CD4-positive, alpha-beta T cell treated with Interferon gamma for 1 hour (primary cell): ENCODE measurements around the gene PTBP1.

Source experiments
- DNase-seq: peaks from one replicate; pipeline ENCODE4 v3.0.0-alpha.2; 2020

The PTBP1 gene

GRCh38 chr19:772730-773436 lies 24.4 kb upstream of the PTBP1 start:
- DNase-seq: no peak

GRCh38 chr19:776549-776948 lies 20.7 kb upstream of the PTBP1 start:
- DNase-seq: no peak

DNA sequence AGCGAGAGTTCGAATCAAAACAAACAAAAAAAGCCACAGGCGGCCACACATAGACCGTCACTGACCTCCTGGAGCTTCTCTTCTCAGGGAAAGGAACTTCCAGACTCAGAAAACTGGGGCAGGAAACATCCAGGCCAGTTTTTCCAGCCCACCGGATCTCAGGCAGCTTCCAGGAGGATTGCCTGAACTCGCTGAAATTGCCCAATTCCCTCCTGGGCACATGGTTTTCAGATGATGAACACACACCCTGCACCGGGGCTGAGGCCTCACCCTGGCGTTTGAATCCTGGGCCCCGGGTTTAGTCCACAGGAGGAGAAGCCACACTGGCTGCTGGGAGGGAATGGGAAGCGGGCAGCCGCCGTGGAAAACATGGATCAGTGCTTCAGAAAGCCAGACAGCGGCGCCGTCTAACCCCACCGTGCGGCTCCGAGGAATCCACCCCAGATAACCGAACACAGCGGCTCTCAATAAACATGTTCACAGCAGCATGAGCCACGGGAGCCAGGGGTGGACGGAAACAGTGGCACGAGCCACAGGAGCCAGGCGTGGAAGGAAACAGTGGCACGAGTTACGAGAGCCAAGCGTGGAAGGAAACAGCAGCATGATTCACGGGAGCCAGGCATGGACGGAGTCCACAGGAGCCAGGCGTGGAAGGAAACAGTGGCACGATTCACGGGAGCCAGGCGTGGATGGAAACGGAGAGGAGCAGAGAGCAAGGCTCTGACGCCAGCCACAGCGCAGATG lies 18.2 kb upstream of the PTBP1 start:
- DNase-seq: no peak

- no peak for DNase-seq
Observed at GRCh38 chr19:780935-781334, 16.3 kb upstream of the PTBP1 start.

DNA sequence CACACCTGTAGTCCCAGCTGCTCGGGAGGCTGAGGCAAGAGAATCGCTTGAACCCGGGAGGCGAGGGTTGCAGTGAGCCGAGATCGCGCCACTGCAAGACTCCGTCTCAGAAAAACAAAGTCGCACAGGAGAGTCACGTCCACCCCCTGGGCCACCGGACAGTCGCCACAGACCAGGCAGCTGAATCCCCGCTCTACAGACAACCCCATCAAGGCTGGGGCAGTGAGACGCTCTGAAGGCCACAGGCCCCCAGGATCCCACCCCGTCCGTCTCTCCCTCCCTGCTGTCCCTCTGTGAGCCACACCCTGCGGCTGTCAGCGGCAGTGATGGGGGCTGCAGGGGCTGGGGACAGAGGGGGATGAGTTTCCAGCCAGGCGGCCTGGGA lies 15.5 kb upstream of the PTBP1 start:
- DNase-seq: no peak

DNA sequence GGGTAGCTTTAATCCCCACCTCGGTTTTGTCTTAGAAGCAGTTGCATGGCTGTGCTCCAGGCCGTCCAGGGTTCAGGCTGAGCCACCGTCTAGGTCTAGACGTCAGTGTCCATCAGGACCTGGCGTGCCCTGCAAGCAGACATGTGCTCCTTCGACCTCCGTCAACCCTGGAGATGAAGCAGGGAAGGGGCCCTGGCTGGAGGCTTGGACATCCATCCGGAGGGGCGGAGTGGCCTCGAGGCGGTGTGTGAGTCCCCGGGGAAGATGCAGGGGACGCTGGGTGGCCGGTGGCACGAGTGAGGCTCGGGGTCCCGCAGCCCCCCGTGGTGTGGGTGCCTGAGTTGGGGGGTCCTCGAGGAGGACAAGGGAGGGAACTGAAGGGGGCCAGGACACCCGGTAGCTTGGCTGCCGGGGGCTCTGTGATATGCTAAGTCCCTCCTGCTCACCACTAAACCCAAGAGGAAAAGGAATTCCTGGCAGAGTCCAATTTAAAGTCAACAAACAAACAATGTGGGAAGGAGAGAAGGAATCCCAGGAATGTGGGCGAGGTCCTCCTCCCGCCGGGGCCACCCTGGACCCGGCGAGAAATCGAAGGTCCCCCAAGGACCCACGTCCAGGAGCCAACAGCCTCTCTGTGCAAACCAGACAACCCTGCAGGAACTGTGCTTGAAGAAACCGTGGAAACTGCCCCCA lies 14.9 kb upstream of the PTBP1 start:
- no peak for DNase-seq

DNA sequence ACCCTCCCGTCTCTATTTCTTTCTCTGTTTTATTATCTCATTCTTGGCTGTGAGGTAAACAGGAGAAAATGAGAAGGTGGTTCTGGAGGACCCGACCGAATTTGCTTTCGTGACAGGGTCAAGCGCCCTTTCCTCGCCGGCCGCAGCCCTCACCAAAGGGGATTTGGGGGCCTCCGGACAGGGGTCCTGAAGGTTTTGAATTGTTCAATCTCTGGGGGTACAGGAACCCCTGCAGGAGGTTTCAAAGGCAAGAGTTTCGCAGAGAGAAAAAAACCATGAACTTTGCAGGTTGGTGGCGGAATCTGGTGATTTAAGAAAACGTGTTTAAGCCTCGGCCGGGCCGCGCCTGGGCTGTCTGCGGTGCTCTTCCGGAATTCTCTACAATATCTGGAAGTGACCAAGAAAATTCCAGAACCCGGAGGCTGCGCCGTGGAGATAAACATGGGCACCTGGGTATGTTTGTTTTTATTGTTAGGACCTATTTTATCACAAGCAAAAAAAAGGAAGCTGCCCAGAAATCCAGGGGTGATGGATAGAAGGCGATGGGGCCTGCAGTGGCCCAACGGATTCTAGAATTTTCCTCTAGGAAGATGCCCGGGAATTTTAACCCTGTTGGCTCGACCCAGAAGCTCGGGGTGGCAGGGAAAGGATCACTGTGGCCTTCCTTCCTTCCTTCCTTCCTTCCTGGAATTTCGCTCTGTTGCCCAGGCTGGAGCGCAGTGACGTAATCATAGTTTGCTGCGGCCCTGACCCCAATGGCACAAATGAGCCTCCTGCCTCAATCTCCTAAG lies 14.2 kb upstream of the PTBP1 start:
- DNase-seq: no peak

DNA sequence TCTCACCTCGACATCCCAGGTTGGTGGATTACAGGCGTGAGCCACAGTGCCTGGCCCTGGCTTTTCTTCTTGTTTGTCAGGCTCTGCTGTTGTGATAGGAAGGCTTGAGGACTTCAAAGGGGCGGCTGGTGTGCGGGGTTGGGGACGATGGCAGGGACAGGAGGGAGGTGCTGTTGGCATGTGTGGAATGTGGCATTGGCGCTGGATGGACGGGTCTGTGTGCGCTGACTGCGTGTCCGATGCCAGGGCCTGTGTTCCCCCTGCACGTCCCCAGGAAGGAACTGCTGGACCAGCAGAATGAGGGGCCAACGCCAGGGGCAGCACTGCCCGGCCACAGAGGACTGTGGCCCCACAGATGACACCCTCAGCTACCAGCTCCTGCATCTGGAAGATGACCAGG lies 12.7 kb upstream of the PTBP1 start:
- DNase-seq: no peak

GRCh38 chr19:787536-787935 lies 9.7 kb upstream of the PTBP1 start:
- no peak for DNase-seq

DNA sequence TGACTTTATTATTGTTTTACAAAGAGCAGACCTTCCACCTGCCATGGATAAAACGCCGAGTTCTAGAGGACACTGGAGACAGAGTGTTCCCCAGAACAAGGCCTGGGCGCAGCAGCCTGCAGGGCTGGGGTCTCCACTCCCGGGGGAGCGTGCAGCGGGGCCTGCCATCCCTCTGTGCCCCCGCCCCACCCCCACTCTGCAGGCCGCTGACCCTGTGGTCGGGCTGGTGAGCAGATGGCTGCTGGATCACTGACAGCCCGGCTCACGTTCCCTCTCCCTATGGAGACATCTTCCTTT lies 8.6 kb upstream of the PTBP1 start:
- DNase-seq: no peak

DNA sequence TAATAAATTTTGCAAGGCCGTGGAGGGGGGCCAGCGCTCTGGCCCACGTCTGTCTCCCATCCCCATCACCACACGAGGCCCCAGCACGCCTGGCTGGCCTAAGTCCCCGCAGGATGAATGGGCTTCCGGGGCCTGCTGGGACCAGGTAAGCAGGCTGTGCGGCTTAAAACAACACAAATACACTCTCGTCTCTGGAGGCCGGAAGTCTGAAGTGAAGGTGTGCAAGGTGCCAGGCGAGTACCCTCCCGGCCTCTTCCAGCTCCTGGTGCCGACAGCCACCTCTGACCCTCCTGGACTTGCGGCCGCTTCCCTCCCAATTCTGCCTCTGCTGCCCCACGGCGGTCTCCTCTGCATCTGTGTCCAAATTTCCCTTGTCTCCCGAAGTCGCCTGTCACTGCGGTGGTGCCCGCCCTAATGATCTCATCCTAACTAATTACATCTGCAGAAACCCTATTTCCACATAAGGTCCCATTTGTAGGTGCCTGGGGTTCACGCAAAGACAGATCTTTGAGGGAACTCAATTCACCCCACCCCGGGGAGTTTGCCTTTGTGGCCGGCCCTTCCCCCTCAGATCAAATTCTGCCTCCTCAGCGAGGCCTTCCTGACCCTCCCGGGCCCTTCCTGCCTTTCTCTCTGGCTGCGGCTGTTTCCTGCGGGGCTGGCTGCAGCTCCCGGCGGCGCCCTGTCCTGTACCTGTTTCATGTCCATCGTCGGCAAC lies 8.1 kb upstream of the PTBP1 start:
- DNase-seq: peak; percentile 21

DNA sequence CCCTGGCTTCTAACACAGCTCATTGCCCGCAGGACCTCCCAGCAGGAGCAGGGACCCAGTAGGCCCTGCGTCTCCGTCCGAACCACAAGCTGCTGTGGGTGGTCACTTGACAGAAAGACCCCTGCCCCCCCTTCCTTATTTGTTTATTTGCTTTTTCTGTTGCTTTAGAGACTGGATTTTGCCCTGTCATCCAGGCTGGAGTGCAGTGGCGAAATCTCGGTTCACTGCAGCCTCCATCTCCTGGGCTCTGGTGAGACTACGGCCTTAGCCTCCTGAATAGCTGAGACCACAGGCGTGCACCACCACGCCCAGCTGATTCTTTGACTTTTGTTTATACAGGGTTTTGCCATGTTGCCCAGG lies 7.6 kb upstream of the PTBP1 start:
- no peak for DNase-seq

GRCh38 chr19:791007-791566 lies 6.2 kb upstream of the PTBP1 start:
- DNase-seq: no peak

GRCh38 chr19:791567-792305 lies 5.5 kb upstream of the PTBP1 start:
- DNase-seq: no peak

DNA sequence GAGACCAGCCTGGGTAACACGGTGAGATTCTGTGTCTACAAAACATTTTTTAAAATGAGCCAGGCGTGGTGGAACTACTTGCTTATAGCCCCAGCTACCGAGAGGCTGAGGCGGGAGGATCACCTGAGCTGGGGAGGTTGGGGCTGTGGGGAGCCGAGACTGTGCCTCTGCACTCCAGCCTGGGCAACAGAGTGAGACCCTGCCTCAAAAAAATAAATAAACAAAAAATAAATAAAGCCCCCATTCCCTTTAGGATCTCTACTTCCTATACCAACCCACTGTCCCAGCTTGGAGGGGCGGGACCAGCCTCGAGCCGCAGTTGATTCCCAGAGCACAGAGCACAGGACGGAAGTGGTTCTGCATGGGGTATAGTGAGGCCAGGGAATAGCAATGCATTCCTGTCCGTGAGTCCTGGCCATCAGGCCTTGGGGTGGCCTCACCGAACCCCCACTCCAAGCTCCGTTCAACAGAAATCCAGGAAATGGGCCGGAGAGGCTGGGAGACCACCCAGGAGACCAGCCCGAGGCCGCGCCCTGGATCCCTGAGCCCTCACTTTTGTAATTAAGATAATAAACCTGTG lies 4.9 kb upstream of the PTBP1 start:
- DNase-seq: no peak

- no peak for DNase-seq
Observed at GRCh38 chr19:793806-794205, 3.4 kb upstream of the PTBP1 start.

DNA sequence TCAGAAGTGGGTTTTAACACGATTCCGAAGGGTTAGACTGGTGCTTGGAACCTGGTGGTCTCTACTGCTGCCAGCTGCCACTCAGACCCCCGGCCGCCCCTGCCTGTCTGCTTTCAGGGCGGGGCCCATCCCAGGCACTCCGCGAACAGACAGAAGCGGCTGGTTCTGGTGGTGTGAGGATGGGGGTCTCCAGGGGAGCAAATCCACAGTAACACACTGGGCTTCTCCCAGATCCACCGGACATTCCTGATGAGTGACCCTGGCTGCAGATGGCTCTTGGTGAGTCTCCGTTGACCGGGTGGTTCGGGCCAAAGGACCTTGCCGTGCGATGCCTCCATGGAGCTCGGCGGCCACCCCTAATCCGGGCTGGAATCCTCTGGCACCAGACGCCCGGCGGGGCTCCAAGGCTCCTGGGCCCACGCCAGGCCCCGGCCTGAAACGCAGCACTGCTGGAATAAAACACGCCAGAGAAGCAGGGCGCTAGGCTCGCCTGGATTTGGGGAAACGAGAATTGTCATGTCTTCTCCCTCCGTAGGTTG lies 2.1 kb upstream of the PTBP1 start:
- DNase-seq: no peak

DNA sequence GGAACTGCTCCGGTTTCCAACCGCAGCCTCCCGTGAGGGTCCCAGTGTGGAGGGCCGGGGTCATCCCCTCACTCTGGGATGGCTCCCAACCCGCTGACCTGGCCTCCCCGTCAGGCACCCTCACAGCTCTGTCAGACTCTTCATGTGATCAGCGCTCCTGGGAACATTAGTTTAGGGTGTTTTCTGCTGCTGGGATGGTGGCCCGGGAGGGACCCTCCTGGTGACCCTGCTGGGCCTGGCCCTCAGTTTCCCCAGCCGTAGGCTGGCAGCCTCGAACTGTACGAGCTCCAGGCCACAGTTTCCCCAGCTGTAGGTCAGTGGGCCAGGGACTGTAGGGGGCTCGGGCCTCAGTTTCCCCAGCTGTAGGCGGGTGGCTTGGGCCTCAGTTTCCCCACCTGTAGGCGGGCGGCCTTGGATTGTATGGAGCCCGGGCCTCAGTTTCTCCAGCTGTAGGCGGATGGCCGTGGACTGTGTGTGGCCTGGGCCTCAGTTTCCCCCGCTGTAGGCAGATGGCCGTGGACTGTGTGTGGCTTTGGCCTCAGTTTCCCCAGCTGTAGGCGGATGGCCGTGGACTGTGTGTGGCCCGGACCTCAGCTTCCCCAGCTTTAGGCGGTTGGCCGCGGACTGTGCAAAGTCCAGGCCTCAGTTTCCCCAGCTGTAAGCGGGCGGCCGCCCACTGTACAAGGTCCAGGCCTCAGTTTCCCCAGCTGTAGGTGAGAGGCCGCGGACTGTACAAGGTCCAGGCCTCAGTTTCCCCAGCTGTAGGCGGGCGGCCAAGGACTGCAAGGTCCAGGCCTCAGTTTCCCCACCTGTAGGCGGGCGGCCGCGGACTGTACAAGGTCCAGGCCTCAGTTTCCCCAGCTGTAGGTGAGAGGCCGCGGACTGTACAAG lies 1.3 kb upstream of the PTBP1 start:
- DNase-seq: no peak

DNA sequence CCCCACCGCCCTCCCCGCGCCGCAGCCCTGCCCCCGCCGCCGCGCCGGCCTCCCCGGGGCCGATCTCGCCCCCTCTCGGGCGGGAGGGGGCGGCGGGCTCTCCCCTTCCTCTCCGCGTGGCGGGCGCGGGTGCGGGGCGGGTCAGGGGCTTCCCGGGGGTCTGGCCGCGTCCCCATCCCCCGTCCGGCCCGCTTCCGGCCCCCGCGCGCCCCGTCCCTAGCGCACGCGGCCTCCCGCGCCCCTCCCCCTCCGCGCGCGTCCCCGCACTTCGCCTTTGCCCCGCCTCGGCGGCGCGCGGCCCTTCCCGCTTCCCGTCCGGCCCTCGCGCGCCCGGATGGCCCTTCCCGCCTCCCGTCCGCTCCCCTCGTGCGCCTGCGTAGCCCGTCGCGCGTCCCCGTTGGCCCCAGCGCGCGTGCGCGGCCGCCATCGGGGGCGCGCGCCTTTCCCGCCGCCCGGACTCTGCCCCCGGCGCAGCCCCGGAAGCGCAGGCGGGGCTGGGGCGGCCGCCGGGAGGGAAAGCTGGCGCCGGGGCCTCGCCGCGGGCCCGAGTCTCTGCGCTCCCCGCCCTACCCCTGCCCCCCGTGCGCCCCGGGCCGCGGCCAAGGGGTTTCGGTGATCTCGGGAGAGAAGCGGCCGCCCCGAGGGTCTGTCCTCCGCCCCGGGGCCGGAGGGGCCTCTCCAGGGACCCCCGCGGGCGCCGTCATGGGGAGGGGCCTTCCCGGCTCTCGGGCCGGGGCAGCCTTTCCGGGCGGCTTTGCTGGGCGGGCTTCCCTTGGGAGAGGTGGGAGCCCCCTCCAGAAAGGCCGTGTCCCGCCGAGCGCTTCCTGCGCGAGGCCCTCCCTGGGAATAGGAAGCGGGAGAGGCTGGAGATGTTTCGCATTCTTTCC lies 519 bp downstream of the PTBP1 start:
- peak; percentile 89 for DNase-seq
